NCI-H1105 (cell line): Measurements from ENCODE around the gene CRIP1.

Experiments
- DNase-seq: peaks from one replicate; lab custom pipeline; 2025; lab: John Stamatoyannopoulos, UW

Gene CRIP1

GRCh38 chr14:105505101-105505500, 18.4 kb downstream of the CRIP1 start:
- no peak for DNase-seq

DNA sequence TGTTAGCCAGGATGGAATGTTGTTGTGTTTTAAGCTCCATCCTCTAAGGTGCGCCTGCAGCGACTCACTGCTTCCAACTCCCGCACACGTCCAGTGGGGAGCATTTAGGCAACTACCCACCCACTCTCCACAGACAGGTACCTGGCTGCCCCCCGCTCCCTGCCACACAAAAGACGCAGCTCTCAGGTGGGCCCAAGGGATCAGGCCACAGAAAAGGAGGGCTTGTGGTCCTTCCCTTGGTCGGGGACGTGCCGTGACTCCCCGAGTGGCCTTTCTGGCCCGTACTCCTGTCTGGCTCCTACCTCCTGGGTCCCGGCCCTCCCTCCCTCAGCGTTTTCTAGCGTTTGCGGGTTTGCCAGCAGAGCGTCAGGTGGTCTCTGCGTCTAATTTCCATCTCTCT, 20.6 kb downstream of the CRIP1 start:
- no peak for DNase-seq

GRCh38 chr14:105508069-105508468, 21.4 kb downstream of the CRIP1 start:
- DNase-seq = no peak

DNA sequence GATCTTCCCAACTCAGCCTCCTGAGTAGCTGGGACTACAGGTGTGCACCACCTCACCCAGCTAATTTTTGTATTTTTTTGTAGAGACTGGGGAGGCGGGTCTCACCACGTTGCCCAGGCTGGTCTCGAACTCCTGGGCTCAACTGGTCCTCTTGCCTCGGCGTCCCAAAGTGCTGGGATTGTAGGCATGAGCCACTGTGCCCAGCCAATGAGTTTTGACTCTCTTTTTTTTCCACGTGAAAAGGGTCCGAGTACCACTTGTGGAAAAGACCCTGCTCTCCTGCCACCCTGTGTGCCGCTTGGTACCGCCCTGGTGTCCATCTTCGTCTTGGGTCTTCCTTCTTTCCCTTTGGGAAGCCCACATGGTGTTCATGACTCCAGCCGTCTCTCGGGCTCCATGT, 21.9 kb downstream of the CRIP1 start:
- DNase-seq = no peak

DNA sequence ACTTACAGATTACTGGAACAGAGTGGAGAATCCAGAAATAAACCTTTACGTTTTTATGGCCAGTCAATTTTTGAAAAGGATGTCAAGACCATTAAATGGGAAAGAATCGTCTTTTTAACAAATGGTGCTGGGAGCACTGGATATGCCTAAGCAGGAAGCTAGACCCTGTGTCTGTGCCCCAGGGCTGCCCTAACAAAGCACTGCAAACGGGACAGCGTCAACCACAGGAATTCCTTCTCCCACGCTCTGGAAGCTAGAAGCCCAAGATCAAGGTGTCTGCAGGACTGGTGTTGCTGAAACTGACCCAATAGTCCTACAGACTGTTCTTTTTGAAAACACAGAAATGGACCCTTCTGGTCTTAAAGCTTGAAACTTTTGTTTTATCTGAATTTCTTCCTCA, 30.4 kb downstream of the CRIP1 start:
- DNase-seq = no peak

GRCh38 chr14:105519946-105520698, 33.4 kb downstream of the CRIP1 start:
- no peak for DNase-seq

DNA sequence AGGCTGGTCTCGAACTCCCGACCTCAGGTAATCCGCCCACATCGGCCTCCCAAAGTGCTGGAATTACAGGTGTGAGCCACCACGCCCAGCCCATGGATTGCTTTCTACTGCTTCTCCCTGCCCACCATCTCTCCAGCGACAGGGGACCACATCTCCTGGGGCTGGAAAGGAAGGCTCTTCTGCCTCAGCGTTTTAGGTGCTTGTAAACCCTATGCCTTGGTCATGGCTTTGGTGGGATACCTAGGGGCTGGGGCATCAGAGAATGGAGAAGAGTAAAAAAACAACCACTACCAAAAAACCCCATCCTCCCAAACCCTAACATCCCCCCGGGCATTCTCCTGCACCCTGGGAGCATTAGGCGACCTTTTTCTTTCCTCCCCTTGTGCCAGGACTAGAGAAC, 38.6 kb downstream of the CRIP1 start:
- no peak for DNase-seq

- DNase-seq = peak; percentile 16
These were observed 39.4 kb downstream of the CRIP1 start, which contains the start of gene TMEM121 for GRCh38 chr14:105525861-105526775. Gene TMEM121 (plus strand): TSS chr14:105526583. CDS start chr14:105528835, 2,252 bp downstream.

DNA sequence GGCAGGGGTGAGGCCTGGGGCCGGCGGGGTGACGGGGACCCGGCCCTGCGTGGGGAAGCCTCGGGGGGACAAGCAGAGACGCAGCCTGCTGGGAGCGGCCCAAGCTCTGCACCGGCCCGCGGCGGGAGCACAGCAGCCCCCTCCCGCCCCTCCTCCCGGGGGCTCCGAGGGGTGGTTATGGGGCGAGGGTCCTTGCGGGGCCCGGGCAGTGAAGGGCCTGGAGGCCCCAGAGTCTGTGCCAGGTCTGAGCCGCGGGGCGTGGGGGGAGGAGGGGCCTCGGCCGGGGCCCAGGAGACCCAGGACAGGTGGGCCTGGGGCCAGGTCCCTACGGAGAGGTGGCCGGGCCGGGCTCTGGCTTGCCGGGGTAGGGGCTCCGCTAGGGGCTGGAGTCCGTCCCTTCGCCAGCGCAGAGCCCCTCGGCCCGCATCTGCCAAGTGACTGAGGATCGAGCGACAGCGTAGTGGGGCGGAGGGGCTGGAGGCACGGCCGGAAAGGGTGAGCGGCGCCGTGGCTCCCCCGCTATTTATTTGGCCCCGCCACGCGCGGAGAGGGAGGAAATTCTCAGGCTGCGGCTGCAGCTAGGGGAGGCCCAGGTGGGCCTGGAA, 40.2 kb downstream of the CRIP1 start:
- DNase-seq = no peak

DNA sequence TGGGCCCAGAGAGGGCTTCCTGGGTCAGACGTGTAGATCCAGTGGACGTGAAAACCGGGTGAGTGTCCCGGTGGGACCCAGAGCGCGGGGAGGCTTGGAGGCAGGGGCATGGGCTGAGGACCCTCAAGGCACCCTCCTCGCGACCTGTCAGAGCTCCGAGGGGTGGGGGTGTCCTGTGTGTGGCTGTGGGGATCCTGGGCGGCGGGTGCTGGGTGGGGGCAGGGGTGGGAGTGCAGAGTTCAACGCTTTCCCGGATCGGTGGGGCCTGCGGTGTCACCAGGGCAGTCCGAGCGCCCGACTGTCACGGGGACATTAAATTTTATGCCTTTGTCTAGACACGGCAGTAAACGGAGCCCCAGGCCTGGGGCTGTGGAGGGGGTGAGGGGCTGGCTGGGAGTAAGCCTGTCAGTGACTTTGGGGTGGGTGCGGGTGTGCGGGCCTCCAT, 40.7 kb downstream of the CRIP1 start:
- no peak for DNase-seq

- DNase-seq = peak; percentile 65
These were observed 41.3 kb downstream of the CRIP1 start for GRCh38 chr14:105527826-105528585.

DNA sequence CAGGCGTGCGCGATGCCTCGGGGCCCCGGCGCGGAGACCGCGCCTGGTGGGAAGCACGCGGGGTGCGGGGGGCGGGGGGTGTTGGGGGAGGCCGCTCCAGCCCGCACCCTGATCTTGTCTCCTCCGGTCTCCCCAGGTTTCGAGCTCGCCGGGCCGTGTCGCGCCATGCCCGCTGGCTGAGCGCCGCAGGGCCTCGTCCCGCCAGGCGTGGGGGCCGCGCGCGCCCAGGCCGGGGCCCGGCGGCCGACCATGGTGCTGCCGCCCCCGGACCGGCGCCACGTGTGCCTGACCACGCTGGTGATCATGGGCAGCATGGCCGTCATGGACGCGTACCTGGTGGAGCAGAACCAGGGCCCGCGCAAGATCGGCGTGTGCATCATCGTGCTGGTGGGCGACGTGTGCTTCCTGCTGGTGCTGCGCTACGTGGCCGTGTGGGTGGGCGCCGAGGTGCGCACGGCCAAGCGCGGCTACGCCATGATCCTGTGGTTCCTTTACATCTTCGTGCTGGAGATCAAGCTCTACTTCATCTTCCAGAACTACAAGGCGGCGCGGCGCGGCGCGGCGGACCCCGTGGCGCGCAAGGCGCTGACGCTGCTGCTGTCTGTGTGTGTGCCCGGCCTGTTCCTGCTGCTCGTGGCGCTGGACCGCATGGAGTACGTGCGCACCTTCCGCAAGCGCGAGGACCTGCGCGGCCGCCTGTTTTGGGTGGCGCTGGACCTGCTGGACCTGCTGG, 42.1 kb downstream of the CRIP1 start:
- DNase-seq = no peak

GRCh38 chr14:105529319-105529568, 42.6 kb downstream of the CRIP1 start:
- no peak for DNase-seq

- no peak for DNase-seq
These were observed 43.0 kb downstream of the CRIP1 start for GRCh38 chr14:105529569-105530284.

GRCh38 chr14:105530285-105531087, 43.8 kb downstream of the CRIP1 start:
- DNase-seq = no peak

- no peak for DNase-seq
These were observed 44.6 kb downstream of the CRIP1 start for GRCh38 chr14:105531088-105531893.

GRCh38 chr14:105531894-105532623, 45.4 kb downstream of the CRIP1 start:
- no peak for DNase-seq

DNA sequence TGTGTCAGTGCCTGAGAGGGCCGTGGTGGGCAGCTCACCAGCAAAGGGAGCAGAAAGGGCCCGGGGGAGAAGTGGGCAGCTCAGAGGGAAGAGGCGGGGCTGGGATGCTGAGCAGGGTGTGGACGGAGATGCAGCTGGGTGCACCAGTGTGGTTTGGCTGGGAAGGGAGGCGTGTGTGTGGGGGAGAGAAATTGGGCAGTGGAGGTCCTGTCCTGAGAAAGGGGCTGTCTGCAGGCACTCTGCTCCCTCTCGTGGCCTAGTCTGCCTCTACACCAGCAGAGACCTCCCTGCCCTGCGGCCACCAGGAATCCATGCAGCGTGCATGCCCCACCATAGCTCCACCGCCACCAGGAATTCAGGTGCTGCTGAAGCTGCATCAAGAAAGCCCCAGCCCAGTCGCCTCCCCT, 46.1 kb downstream of the CRIP1 start:
- DNase-seq = no peak
